HCT116 (cell line): ENCODE measurements around the gene MON2. TPM values are rescaled to one million over a fixed set of nuclear protein-coding genes. Genes with fewer than 3 reads are reported as not detected.

Experiments used
- ATAC-seq: fragments of 200-7000 bp; cut with Tn5 transposase; 2 replicates; pipeline ENCODE4 v1.9.1; 2020; ENCODE audit warnings: mild to moderate bottlenecking, moderate library complexity
- BruUV-seq: library from RNA; stranded (reverse); fragments of 400-500 nt; replicated peaks from 2 replicates; lab custom pipeline; 2021; lab: Mats Ljungman, UMichigan
- CTCF ChIA-PET: fragments of 300-600 bp; sonication (Branson Sonifier 250); formaldehyde crosslinking; loops from one replicate; lab custom pipeline; 2021; ENCODE audit warnings: antibody characterized with exemption; lab: Charles Lee
- POLR2A ChIA-PET: fragments of 300-600, 350-600 bp; sonication (Branson Sonifier 250); formaldehyde crosslinking; loops from one replicate; lab custom pipeline; 2021; ENCODE audit warnings: antibody characterized with exemption; lab: Charles Lee
- RAD21 ChIA-PET, 2 experiments: fragments of 300-600 bp; sonication (Branson Sonifier 250); formaldehyde crosslinking; loops; one replicate each; lab custom pipeline; 2023; ENCODE audit warnings: low total read pairs in 2 of 2; ENCODE audit not compliant: uncharacterized antibody in 2 of 2, unreplicated experiment in 2 of 2, low non-redundant PET in 1 of 2; lab: Charles Lee
- DNase-seq: peaks from one replicate; pipeline ENCODE4 v3.0.0-alpha.2; 2010; ENCODE audit warnings: low read depth, low spot score
- H2AFZ ChIP-seq: fragments of 200-600 bp; shearing (Covaris generic), sonication (generic); 2 replicates; pipeline ENCODE4 v1.6.1; 2017; ENCODE audit warnings: low read depth, mixed run types, mixed read lengths, antibody characterized with exemption, low read length; ENCODE audit not compliant: poor library complexity, severe bottlenecking
- H3K27ac ChIP-seq: 2 replicates; pipeline ENCODE4 v1.5.1; 2012; ENCODE audit warnings: low read depth, low read length
- H3K27me3 ChIP-seq: fragments of 200-600 bp; sonication (generic); 2 replicates; pipeline ENCODE4 v1.6.1; 2016; ENCODE audit warnings: mixed run types, low read length, mixed read lengths; ENCODE audit not compliant: insufficient read depth
- H3K36me3 ChIP-seq, 2 experiments: fragments of 200-500 bp in 1 of 2; fragments of 200-600 bp in 1 of 2; sonication (Bioruptor generic) in 1 of 2; sonication (generic) in 1 of 2; 2 replicates each; pipeline versions ENCODE4 v1.5.1 to v1.6.1; 2014 to 2016; ENCODE audit warnings: low read length in 2 of 2, inconsistent platforms in 1 of 2, mixed read lengths in 1 of 2, mixed run types in 1 of 2; ENCODE audit not compliant: insufficient read depth in 2 of 2, control insufficient read depth in 1 of 2
- H3K4me1 ChIP-seq, 2 experiments: fragments of 200-600 bp in 1 of 2; sonication (generic) in 1 of 2; 2 replicates each; pipeline versions ENCODE4 v1.5.1 to v1.6.1; 2012 to 2017; ENCODE audit warnings: low read length in 2 of 2, inconsistent platforms in 1 of 2, mild to moderate bottlenecking in 1 of 2, mixed read lengths in 1 of 2, mixed run types in 1 of 2, moderate library complexity in 1 of 2; ENCODE audit not compliant: insufficient read depth in 2 of 2, control insufficient read depth in 1 of 2
- H3K4me2 ChIP-seq: fragments of 200-600 bp; sonication (generic); 2 replicates; pipeline ENCODE4 v1.6.1; 2017; ENCODE audit warnings: mixed run types, low read length, mixed read lengths
- H3K4me3 ChIP-seq, 2 experiments: fragments of 200-600 bp in 1 of 2; sonication (generic) in 1 of 2; replicated peaks in 1 of 2; 2 replicates each; pipeline ENCODE4 v1.5.1; 2011 to 2016; ENCODE audit warnings: low read length in 2 of 2, control low read depth in 1 of 2, low read depth in 1 of 2, mild to moderate bottlenecking in 1 of 2, mixed read lengths in 1 of 2, mixed run types in 1 of 2
- H3K79me2 ChIP-seq: fragments of 200-600 bp; sonication (generic); 2 replicates; pipeline ENCODE4 v1.6.1; 2017; ENCODE audit warnings: mild to moderate bottlenecking, mixed run types, low read length, moderate library complexity, mixed read lengths; ENCODE audit not compliant: insufficient read depth
- H3K9ac ChIP-seq: fragments of 200-600 bp; sonication (generic); 2 replicates; pipeline ENCODE4 v1.6.1; 2016; ENCODE audit warnings: low read length, mixed read lengths
- H3K9me2 ChIP-seq: fragments of 200-600 bp; sonication (generic), shearing (Covaris generic); 2 replicates; pipeline ENCODE4 v1.6.1; 2017; ENCODE audit warnings: mixed run types, mild to moderate bottlenecking, moderate library complexity; ENCODE audit not compliant: insufficient read depth
- H3K9me3 ChIP-seq, 2 experiments: fragments of 200-500 bp in 1 of 2; fragments of 200-600 bp in 1 of 2; sonication (Bioruptor generic) in 1 of 2; sonication (generic) in 1 of 2; 2 replicates each; pipeline ENCODE4 v1.6.1; 2014 to 2017; ENCODE audit warnings: low read length in 2 of 2, mixed read lengths in 2 of 2, inconsistent platforms in 1 of 2, low read depth in 1 of 2, mild to moderate bottlenecking in 1 of 2, mixed run types in 1 of 2, moderate library complexity in 1 of 2; ENCODE audit not compliant: control insufficient read depth in 1 of 2, insufficient read depth in 1 of 2
- H4K20me1 ChIP-seq: fragments of 200-600 bp; sonication (generic), shearing (Covaris generic); 2 replicates; pipeline ENCODE4 v1.6.1; 2017; ENCODE audit warnings: mixed run types, mild to moderate bottlenecking, moderate library complexity; ENCODE audit not compliant: insufficient read depth
- CEBPB ChIP-seq: IDR thresholded peaks from 2 replicates; pipeline ENCODE4 v1.6.1; 2012; ENCODE audit warnings: low read depth
- CTCF ChIP-seq, 3 experiments: fragments of 200-600 bp in 1 of 3; sonication (generic) in 1 of 3; IDR thresholded peaks in 2 of 3; conservative IDR thresholded peaks in 1 of 3; 2 replicates each; pipeline ENCODE4 v1.5.1; 2012 to 2017; ENCODE audit warnings: low read depth in 2 of 3, low read length in 2 of 3, antibody characterized with exemption in 1 of 3, borderline replicate concordance in 1 of 3, control low read depth in 1 of 3, mild to moderate bottlenecking in 1 of 3, mixed read lengths in 1 of 3, mixed run types in 1 of 3, moderate library complexity in 1 of 3; ENCODE audit not compliant: insufficient read depth in 1 of 3
- ELF1 ChIP-seq: IDR thresholded peaks from 2 replicates; pipeline ENCODE4 v1.6.1; 2012; ENCODE audit warnings: low read depth, borderline replicate concordance
- EZH2 ChIP-seq: fragments of 200-600 bp; sonication (generic); IDR thresholded peaks from 2 replicates; pipeline ENCODE4 v1.6.1; 2017; ENCODE audit warnings: antibody characterized with exemption, mixed run types
- FOSL1 ChIP-seq: IDR thresholded peaks from 2 replicates; pipeline ENCODE4 v1.6.1; 2012; ENCODE audit warnings: low read depth
- MAX ChIP-seq: IDR thresholded peaks from 2 replicates; pipeline ENCODE4 v1.6.1; 2012
- POLR2A ChIP-seq: IDR thresholded peaks from 2 replicates; pipeline ENCODE4 v1.7.0; 2011; ENCODE audit warnings: borderline replicate concordance; ENCODE audit not compliant: insufficient read depth, insufficient read length; ENCODE audit errors: extremely low read depth
- POLR2AphosphoS5 ChIP-seq: IDR thresholded peaks from 2 replicates; pipeline ENCODE4 v1.6.1; 2011; ENCODE audit warnings: mild to moderate bottlenecking, low read depth, low read length, moderate library complexity
- RAD21 ChIP-seq: IDR thresholded peaks from 2 replicates; pipeline ENCODE4 v1.6.1; 2012; ENCODE audit warnings: low read depth, mild to moderate bottlenecking
- SIN3A ChIP-seq: IDR thresholded peaks from 2 replicates; pipeline ENCODE4 v1.6.1; 2012; ENCODE audit warnings: low read depth
- SRF ChIP-seq: IDR thresholded peaks from 2 replicates; pipeline ENCODE4 v1.6.1; 2012; ENCODE audit warnings: low read depth
- YY1 ChIP-seq: IDR thresholded peaks from 2 replicates; pipeline ENCODE4 v1.6.1; 2011; ENCODE audit warnings: low read length, low read depth, moderate library complexity, mild to moderate bottlenecking; ENCODE audit not compliant: insufficient replicate concordance; ENCODE audit errors: extremely low read depth
- ZBTB33 ChIP-seq: IDR thresholded peaks from 2 replicates; pipeline ENCODE4 v1.6.1; 2011; ENCODE audit warnings: mild to moderate bottlenecking, low read length, moderate library complexity; ENCODE audit not compliant: insufficient replicate concordance; ENCODE audit errors: extremely low read depth
- ZFX ChIP-seq: fragments of 450-650 bp; IDR thresholded peaks from 2 replicates; pipeline ENCODE4 v1.6.1; 2017
- ZNF274 ChIP-seq: fragments of 200-500 bp; sonication (Bioruptor generic); IDR thresholded peaks from 2 replicates; pipeline ENCODE4 v1.6.1; 2014; ENCODE audit warnings: mild to moderate bottlenecking, low read depth, low read length, inconsistent platforms
- intact Hi-C: fragments of 100-400 bp; cut with micrococcal nuclease; formaldehyde crosslinking; loops from 2 replicates; pipeline ENCODE4 v1.10.0; 2022
- total RNA-seq: library from RNA; stranded (reverse); gene quantifications from one replicate; pipeline ENCODE4 v1.2.1, GENCODE V29; 2021; ENCODE audit not compliant: unreplicated experiment

The MON2 gene
- total RNA-seq, 1 experiment from 2014 or later = 30.7 TPM

- H3K79me2 ChIP-seq = no peaks in the 10 kb centered on the region
- ATAC-seq = no peak
- CTCF ChIA-PET = interaction anchor here (0.6 kb wide), 1 partner anchor 196 kb away, joined by 4 read pairs; no protein-coding TSS in a partner anchor
- H3K27ac ChIP-seq = no peak overlapping the region
- H3K4me2 ChIP-seq = no peak overlapping the region
- H3K4me1 ChIP-seq = peaks cover 8 to 15% of the 10 kb centered on the region in 2 experiments
- no peaks in the 10 kb centered on the region for H3K36me3 ChIP-seq
- no peak overlapping the region for H2AFZ ChIP-seq
- H4K20me1 ChIP-seq = no peaks in the 10 kb centered on the region
- POLR2A ChIA-PET = no interaction called here
- H3K4me3 ChIP-seq = no peak overlapping the region
- RAD21 ChIA-PET = no interaction called here
- intact Hi-C loops = no loop called here
- DNase-seq = no peak
- no peaks in the 10 kb centered on the region for H3K9me2 ChIP-seq
- no TSS peak for BruUV-seq
- H3K27me3 ChIP-seq = no peaks in the 10 kb centered on the region
- H3K9me3 ChIP-seq = no peaks in the 10 kb centered on the region
- no peak overlapping the region for H3K9ac ChIP-seq
- TF ChIP-seq RAD21 (no peak), FOSL1 (no peak), ZFX (no peak), SRF (no peak), ELF1 (no peak), EZH2 (no peak), MAX (no peak), CEBPB (no peak), SIN3A (no peak), ZBTB33 (no peak)
- TF ChIP-seq, all 23 proteins: peak for 0
Measured at GRCh38 chr12:62597253-62597652, 130.6 kb downstream of the MON2 start.

GRCh38 chr12:62598846-62599245 is 132.2 kb downstream of the MON2 start:
- H3K4me2 ChIP-seq = no peak overlapping the region
- ChIA-PET CTCF (no interaction called here), RAD21 (no interaction called here), POLR2A (no interaction called here)
- H3K36me3 ChIP-seq = no peaks in the 10 kb centered on the region
- no peaks in the 10 kb centered on the region for H3K9me2 ChIP-seq
- H3K9me3 ChIP-seq = no peaks in the 10 kb centered on the region
- no peaks in the 10 kb centered on the region for H4K20me1 ChIP-seq
- intact Hi-C loops = no loop called here
- H3K27ac ChIP-seq = no peak overlapping the region
- DNase-seq (no peak), ATAC-seq (no peak)
- H3K79me2 ChIP-seq = peaks cover 8% of the 10 kb centered on the region
- no peak overlapping the region for H3K4me3 ChIP-seq
- no peak overlapping the region for H2AFZ ChIP-seq
- H3K9ac ChIP-seq = no peak overlapping the region
- no peaks in the 10 kb centered on the region for H3K27me3 ChIP-seq
- H3K4me1 ChIP-seq = peaks cover 8 to 21% of the 10 kb centered on the region in 2 experiments
- BruUV-seq = no TSS peak
- TF ChIP-seq RAD21 = no peak
- TF ChIP-seq ELF1 = no peak
- TF ChIP-seq POLR2AphosphoS5 = no peak
- TF ChIP-seq CTCF (IDR thresholded peaks at IDR 0.05 in 2 of 3, conservative IDR thresholded peaks at IDR 0.05 in 1 of 3; ENCODE audit: borderline replicate concordance in 1 of 3, insufficient read depth in 1 of 3, low read depth in 2 of 3, low read length in 2 of 3) = no peak
- no peak for TF ChIP-seq ZNF274
- no peak for TF ChIP-seq SRF
- no peak for TF ChIP-seq POLR2A
- TF ChIP-seq YY1 = no peak
- no peak for TF ChIP-seq ZFX
- TF ChIP-seq ZBTB33 = no peak
